IMR-90 (cell line): ENCODE data around the gene ZNF366. TPM values are rescaled to one million over a fixed set of nuclear protein-coding genes. Genes with fewer than 3 reads are reported as not detected.

Source experiments
- ATAC-seq: fragments of 200-7000 bp; cut with Tn5 transposase; 2 replicates; pipeline ENCODE4 v1.9.1; 2020; ENCODE audit warnings: low read depth, mild to moderate bottlenecking, moderate library complexity
- BruUV-seq: library from RNA; stranded (reverse); fragments of 400-500 nt; replicated peaks from 2 replicates; lab custom pipeline; 2021; lab: Mats Ljungman, UMichigan
- CTCF ChIA-PET: fragments of 300-600 bp; formaldehyde crosslinking; extraction: SDS; loops from one replicate; lab custom pipeline; 2021; ENCODE audit warnings: antibody characterized with exemption; lab: Yijun Ruan, JAX
- POLR2A ChIA-PET: fragments of 300-600 bp; sonication (Branson Sonifier 250); formaldehyde crosslinking; loops from one replicate; lab custom pipeline; 2022; ENCODE audit warnings: antibody characterized with exemption; ENCODE audit not compliant: unreplicated experiment; lab: Charles Lee
- DNase-seq: peaks from one replicate; pipeline ENCODE4 v3.0.0; 2013
- H2AFZ ChIP-seq: replicated peaks from 2 replicates; pipeline ENCODE3; 2013; ENCODE audit warnings: low read length, mild to moderate bottlenecking; ENCODE audit not compliant: poor library complexity
- H2AK5ac ChIP-seq: 2 replicates; pipeline ENCODE4 v1.6.1; 2013; ENCODE audit warnings: low read depth, low read length, inconsistent platforms
- H2AK9ac ChIP-seq: replicated peaks from 2 replicates; pipeline ENCODE3; 2013; ENCODE audit warnings: mild to moderate bottlenecking, low read depth, low read length, moderate library complexity; ENCODE audit not compliant: poor library complexity
- H2BK120ac ChIP-seq: 2 replicates; pipeline ENCODE4 v1.6.1; 2013; ENCODE audit warnings: low read depth, low read length, inconsistent platforms
- H2BK15ac ChIP-seq: 3 replicates; pipeline ENCODE4 v1.6.1; 2013; ENCODE audit warnings: low read depth, low read length, inconsistent platforms
- H2BK20ac ChIP-seq: 2 replicates; pipeline ENCODE4 v1.6.1; 2013; ENCODE audit warnings: low read depth, mild to moderate bottlenecking, inconsistent platforms, low read length, moderate library complexity
- H2BK5ac ChIP-seq: 2 replicates; pipeline ENCODE4 v1.6.1; 2013; ENCODE audit warnings: mild to moderate bottlenecking, low read depth, low read length, inconsistent platforms; ENCODE audit not compliant: poor library complexity, severe bottlenecking
- H3K14ac ChIP-seq: replicated peaks from 2 replicates; pipeline ENCODE4 v1.6.1; 2013; ENCODE audit warnings: low read depth, low read length, inconsistent platforms
- H3K18ac ChIP-seq: 2 replicates; pipeline ENCODE4 v1.6.1; 2013; ENCODE audit warnings: low read depth, low read length, control low read depth
- H3K23ac ChIP-seq: 2 replicates; pipeline ENCODE4 v1.6.1; 2013; ENCODE audit warnings: low read depth, low read length, inconsistent platforms
- H3K27ac ChIP-seq: 2 replicates; pipeline ENCODE4 v1.5.1; 2013; ENCODE audit warnings: mild to moderate bottlenecking, control low read depth, low read length; ENCODE audit not compliant: insufficient read depth
- H3K27me3 ChIP-seq: 2 replicates; pipeline ENCODE4 v1.6.1; 2013; ENCODE audit warnings: low read length; ENCODE audit not compliant: control insufficient read depth, insufficient read depth
- H3K36me3 ChIP-seq: 2 replicates; pipeline ENCODE4 v1.6.1; 2013; ENCODE audit warnings: low read length, mixed read lengths; ENCODE audit not compliant: control insufficient read depth, insufficient read depth
- H3K4ac ChIP-seq: 2 replicates; pipeline ENCODE4 v1.6.1; 2013; ENCODE audit warnings: low read depth, low read length, inconsistent platforms
- H3K4me1 ChIP-seq: 2 replicates; pipeline ENCODE4 v1.6.1; 2013; ENCODE audit warnings: low read length, mixed read lengths; ENCODE audit not compliant: control insufficient read depth, insufficient read depth
- H3K4me2 ChIP-seq: 2 replicates; pipeline ENCODE4 v1.6.1; 2013; ENCODE audit warnings: low read depth, mild to moderate bottlenecking, control low read depth, low read length, moderate library complexity
- H3K4me3 ChIP-seq: 2 replicates; pipeline ENCODE4 v1.5.1; 2013; ENCODE audit warnings: low read depth, mild to moderate bottlenecking, control low read depth, low read length, moderate library complexity; ENCODE audit not compliant: insufficient read depth
- H3K56ac ChIP-seq: 2 replicates; pipeline ENCODE4 v1.6.1; 2013; ENCODE audit warnings: low read length, inconsistent platforms; ENCODE audit not compliant: insufficient read depth; ENCODE audit errors: extremely low read depth
- H3K79me1 ChIP-seq, 2 experiments: 2 replicates each; pipeline ENCODE4 v1.6.1; 2013; ENCODE audit warnings: low read length in 2 of 2, inconsistent platforms in 1 of 2, low read depth in 1 of 2
- H3K9ac ChIP-seq: 2 replicates; pipeline ENCODE4 v1.6.1; 2013; ENCODE audit warnings: low read depth, low read length, control low read depth
- H3K9me1 ChIP-seq: 2 replicates; pipeline ENCODE4 v1.6.1; 2013; ENCODE audit warnings: low read length, inconsistent platforms; ENCODE audit not compliant: insufficient read depth
- H3K9me3 ChIP-seq: 2 replicates; pipeline ENCODE4 v1.6.1; 2013; ENCODE audit warnings: low read length; ENCODE audit not compliant: control insufficient read depth, insufficient read depth
- H4K20me1 ChIP-seq: 2 replicates; pipeline ENCODE4 v1.6.1; 2013; ENCODE audit warnings: low read length, inconsistent platforms; ENCODE audit not compliant: insufficient read depth
- H4K5ac ChIP-seq: 2 replicates; pipeline ENCODE4 v1.6.1; 2013; ENCODE audit warnings: mild to moderate bottlenecking, low read depth, low read length, control low read depth
- H4K8ac ChIP-seq, 2 experiments: 2 replicates each; pipeline ENCODE4 v1.6.1; 2013; ENCODE audit warnings: low read depth in 2 of 2, low read length in 2 of 2, control low read depth in 1 of 2, inconsistent platforms in 1 of 2
- H4K91ac ChIP-seq: 2 replicates; pipeline ENCODE4 v1.6.1; 2013; ENCODE audit warnings: low read depth, low read length, inconsistent platforms; ENCODE audit not compliant: insufficient read depth
- CHD1 ChIP-seq: IDR thresholded peaks from 2 replicates; pipeline ENCODE4 v1.6.1; 2012; ENCODE audit warnings: low read depth, low read length, improper control_type of control experiment
- MXI1 ChIP-seq: IDR thresholded peaks from 2 replicates; pipeline ENCODE4 v1.6.1; 2012; ENCODE audit warnings: low read depth, mild to moderate bottlenecking, low read length, moderate library complexity, borderline replicate concordance
- RFX5 ChIP-seq: IDR thresholded peaks from 2 replicates; pipeline ENCODE4 v1.8.0; 2012; ENCODE audit warnings: low read depth, mild to moderate bottlenecking, low read length, moderate library complexity
- USF2 ChIP-seq: fragments of 150-350 bp; IDR thresholded peaks from 2 replicates; pipeline ENCODE4 v1.6.1; 2017; ENCODE audit warnings: mild to moderate bottlenecking, antibody characterized with exemption, low read length, low read depth
- WGBS, 2 experiments: methylation state at CpG; one replicate each; pipeline versions ENCODE4 v1.1.5 to v1.1.7; 2013; ENCODE audit warnings: missing lambda C conversion rate in 2 of 2; ENCODE audit not compliant: insufficient read length in 1 of 2; ENCODE audit errors: extremely low coverage in 2 of 2; 5-methylcytosine and 5-hydroxymethylcytosine counted together
- dilution Hi-C: fragments of 300-500 bp; cut with HindIII; formaldehyde crosslinking; loops from one replicate; pipeline ENCODE4 v1.14.3; 2018; ENCODE audit warnings: low sequenced_read_pairs; ENCODE audit not compliant: unreplicated experiment
- in situ Hi-C: fragments of 300-500 bp; cut with MboI; formaldehyde crosslinking; loops from 3 replicates; pipeline ENCODE4 v1.14.3; 2019; ENCODE audit warnings: low sequenced_read_pairs, inconsistent platforms, mixed read lengths
- intact Hi-C: fragments of 100-400 bp; cut with micrococcal nuclease; formaldehyde crosslinking; loops from 2 replicates; pipeline ENCODE4 v1.10.0; 2022
- polyA plus RNA-seq, 3 experiments: library from polyadenylated mRNA; depleted of rRNA; stranded (reverse); fragments of >200 nt; gene quantifications; 2 replicates each; pipeline ENCODE4 v1.2.3, GENCODE V29; 2012; ENCODE audit warnings: low replicate concordance in 1 of 3
- total RNA-seq: library from RNA; depleted of rRNA; stranded (reverse); fragments of >200 nt; gene quantifications from 2 replicates; pipeline ENCODE4 v1.2.3, GENCODE V29; 2012

Gene ZNF366
- total and polyA plus RNA-seq, 2 of the 4 experiments (the other 2 are of a cell fraction), result not detected

DNA sequence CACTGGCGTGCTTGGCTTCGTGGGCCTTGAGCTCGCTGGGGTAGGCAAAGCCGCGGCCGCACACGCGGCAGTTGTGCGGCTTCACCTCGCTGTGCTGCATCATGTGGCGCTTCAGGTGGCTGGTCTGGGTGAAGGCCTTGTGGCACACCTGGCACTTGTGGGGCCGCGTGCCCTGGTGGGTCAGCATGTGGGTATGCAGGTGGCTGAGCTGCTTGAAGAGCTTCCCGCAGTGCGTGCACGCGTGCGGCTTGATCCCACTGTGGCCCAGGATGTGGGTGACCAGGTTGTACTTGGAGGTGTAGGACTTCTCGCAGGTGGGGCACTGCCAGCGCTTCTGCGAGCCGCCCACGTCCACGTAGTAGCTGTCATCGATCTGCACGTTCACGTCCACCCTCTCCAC lies 46.8 kb downstream of the ZNF366 start:
- ChIA-PET CTCF (no interaction called here), POLR2A (no interaction called here)
- no peaks in the 10 kb centered on the region for H3K79me1 ChIP-seq
- H3K4ac ChIP-seq, result no peak overlapping the region
- H3K18ac ChIP-seq, result no peak overlapping the region
- H3K27ac ChIP-seq, result no peak overlapping the region
- no CpG with 5 or more reads among the region's 27 CpGs for WGBS, 2 experiments
- no peak overlapping the region for H3K14ac ChIP-seq
- H3K36me3 ChIP-seq, result no peaks in the 10 kb centered on the region
- H3K9me3 ChIP-seq, result no peaks in the 10 kb centered on the region
- H3K27me3 ChIP-seq, result no peaks in the 10 kb centered on the region
- H2BK20ac ChIP-seq, result no peak overlapping the region
- TF ChIP-seq USF2 (no peak), CHD1 (no peak), MXI1 (no peak), RFX5 (no peak)
- no peak for ATAC-seq
- H3K4me1 ChIP-seq, result no peaks in the 10 kb centered on the region
- no peak overlapping the region for H2BK120ac ChIP-seq
- H2BK5ac ChIP-seq, result no peak overlapping the region
- no peak overlapping the region for H2AK5ac ChIP-seq
- no peak overlapping the region for H3K56ac ChIP-seq
- H4K20me1 ChIP-seq, result no peaks in the 10 kb centered on the region
- in situ Hi-C loops, result no loop called here
- H2AFZ ChIP-seq, result no peak overlapping the region
- no peak overlapping the region for H3K9ac ChIP-seq
- no peak overlapping the region for H2AK9ac ChIP-seq
- H4K8ac ChIP-seq, result no peak overlapping the region
- no peak for DNase-seq
- H3K9me1 ChIP-seq, result no peaks in the 10 kb centered on the region
- H4K91ac ChIP-seq, result no peak overlapping the region
- H2BK15ac ChIP-seq, result no peak overlapping the region
- H3K4me2 ChIP-seq, result no peak overlapping the region
- H3K4me3 ChIP-seq, result no peak overlapping the region
- BruUV-seq, result no TSS peak
- dilution Hi-C loops, result no loop called here
- H3K23ac ChIP-seq, result no peak overlapping the region
- intact Hi-C loops, result no loop called here
- no peak overlapping the region for H4K5ac ChIP-seq
